Mesendoderm (in vitro differentiated cells): Measurements from ENCODE around the gene THADA.
A peak's percentile ranks its signal among the peaks of the same experiment; 100 is the strongest.

ENCODE experiments used
- DNase-seq: peaks from one replicate; pipeline ENCODE4 v3.0.0; 2013
- H2AK5ac ChIP-seq: 2 replicates; pipeline ENCODE4 v1.6.1; 2013; ENCODE audit warnings: low read length, inconsistent platforms
- H2BK120ac ChIP-seq: 2 replicates; pipeline ENCODE4 v1.6.1; 2013; ENCODE audit warnings: low read depth, mild to moderate bottlenecking, low read length, moderate library complexity, mixed read lengths
- H2BK15ac ChIP-seq: replicated peaks from 2 replicates; pipeline ENCODE4 v1.6.1; 2013; ENCODE audit warnings: low read depth, mild to moderate bottlenecking, moderate library complexity
- H2BK5ac ChIP-seq: 2 replicates; pipeline ENCODE4 v1.6.1; 2013; ENCODE audit warnings: low read length, inconsistent platforms
- H3K18ac ChIP-seq: 2 replicates; pipeline ENCODE4 v1.6.1; 2013; ENCODE audit warnings: mild to moderate bottlenecking, low read length, mixed read lengths
- H3K23ac ChIP-seq: one replicate; pipeline ENCODE4 v1.6.1; 2013; ENCODE audit warnings: low read length
- H3K27ac ChIP-seq: 2 replicates; pipeline ENCODE4 v1.5.1; 2013; ENCODE audit warnings: low read depth, mild to moderate bottlenecking, inconsistent platforms, low read length, moderate library complexity
- H3K27me3 ChIP-seq: 2 replicates; pipeline ENCODE4 v1.6.1; 2013; ENCODE audit warnings: low read length, control low read depth, mild to moderate bottlenecking, inconsistent platforms; ENCODE audit not compliant: insufficient read depth, poor library complexity
- H3K36me3 ChIP-seq: 2 replicates; pipeline ENCODE4 v1.6.1; 2013; ENCODE audit warnings: low read length, inconsistent platforms; ENCODE audit not compliant: control insufficient read depth, insufficient read depth
- H3K4ac ChIP-seq: one replicate; pipeline ENCODE4 v1.6.1; 2013; ENCODE audit warnings: low read depth, mild to moderate bottlenecking, low read length, moderate library complexity
- H3K4me1 ChIP-seq: 2 replicates; pipeline ENCODE4 v1.6.1; 2013; ENCODE audit warnings: low read depth, low read length, inconsistent platforms; ENCODE audit not compliant: control insufficient read depth
- H3K4me2 ChIP-seq: 2 replicates; pipeline ENCODE4 v1.6.1; 2013; ENCODE audit warnings: low read length
- H3K4me3 ChIP-seq: 2 replicates; pipeline ENCODE4 v1.5.1; 2013; ENCODE audit warnings: mild to moderate bottlenecking, low read length
- H3K56ac ChIP-seq: one replicate; pipeline ENCODE4 v1.6.1; 2013; ENCODE audit warnings: low read length
- H3K79me1 ChIP-seq: 2 replicates; pipeline ENCODE4 v1.6.1; 2013; ENCODE audit warnings: low read length, inconsistent platforms
- H3K79me2 ChIP-seq: 2 replicates; pipeline ENCODE4 v1.6.1; 2013; ENCODE audit warnings: mild to moderate bottlenecking, low read length; ENCODE audit not compliant: control insufficient read depth, insufficient read depth
- H3K9ac ChIP-seq: 2 replicates; pipeline ENCODE4 v1.6.1; 2013; ENCODE audit warnings: low read length, inconsistent platforms
- H4K5ac ChIP-seq: one replicate; pipeline ENCODE4 v1.6.1; 2013; ENCODE audit warnings: low read length
- H4K8ac ChIP-seq: one replicate; pipeline ENCODE4 v1.6.1; 2013; ENCODE audit warnings: low read depth, mild to moderate bottlenecking, control low read depth, low read length, moderate library complexity
- WGBS: extraction: QIAGEN DNeasy Blood & Tissue Kit; methylation state at CpG from one replicate; pipeline ENCODE4 v1.1.7; 2013; ENCODE audit warnings: low lambda C conversion rate, missing lambda C conversion rate; ENCODE audit not compliant: insufficient coverage; ENCODE audit errors: extremely low coverage; 5-methylcytosine and 5-hydroxymethylcytosine counted together

The THADA gene

GRCh38 chr2:43212931-43213330, 382.9 kb downstream of the THADA start:
- Histone ChIP-seq H3K4me3 (no peak overlapping the region), H3K4ac (no peak overlapping the region), H3K18ac (no peak overlapping the region), H3K56ac (no peak overlapping the region), H2BK120ac (no peak overlapping the region), H3K36me3 (no peaks in the 10 kb centered on the region), H3K79me2 (no peaks in the 10 kb centered on the region), H3K23ac (no peak overlapping the region), H3K4me1 (peaks cover 3% of the 10 kb centered on the region), H2AK5ac (no peak overlapping the region), H3K27ac (no peak overlapping the region), H4K5ac (no peak overlapping the region), H3K4me2 (no peak overlapping the region), H3K9ac (no peak overlapping the region), H3K79me1 (no peaks in the 10 kb centered on the region), H4K8ac (no peak overlapping the region), H2BK5ac (no peak overlapping the region), H3K27me3 (no peaks in the 10 kb centered on the region), H2BK15ac (no peak overlapping the region)
- no peak for DNase-seq
- no CpG with 5 or more reads among the region's 3 CpGs for WGBS

DNA sequence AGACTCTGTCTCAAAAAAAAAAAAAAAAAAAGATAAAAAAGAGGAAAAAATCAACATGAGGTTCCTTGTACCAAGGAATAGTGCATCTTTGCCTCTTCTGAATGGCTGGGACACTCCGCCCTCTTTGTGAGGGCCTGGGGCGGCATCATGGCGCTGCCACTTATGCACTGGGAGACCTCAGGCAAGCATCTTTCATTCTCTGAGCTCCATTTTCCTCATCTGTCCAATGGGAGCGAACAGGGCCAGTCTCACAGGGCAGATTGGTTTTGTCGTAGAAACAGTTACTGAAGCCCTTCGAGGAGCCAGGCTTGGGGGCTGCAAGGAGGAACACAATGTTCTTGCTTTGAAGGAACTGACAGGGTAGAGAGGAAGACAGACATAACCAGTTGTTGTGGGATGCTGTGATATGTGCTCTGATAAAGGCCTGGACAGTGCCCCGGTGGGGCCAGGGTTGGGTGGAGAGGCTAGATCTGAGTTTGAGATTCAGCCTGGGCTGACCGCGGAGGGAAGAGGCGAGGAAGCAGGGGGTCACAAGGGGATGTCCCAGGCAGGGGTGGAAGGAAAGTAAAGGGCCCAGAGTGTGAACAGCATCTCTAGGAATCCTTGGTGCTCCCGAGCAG, 383.5 kb downstream of the THADA start:
- Histone ChIP-seq H3K4me3 (no peak overlapping the region), H3K4me1 (no peaks in the 10 kb centered on the region), H3K36me3 (no peaks in the 10 kb centered on the region), H3K27ac (no peak overlapping the region), H4K5ac (no peak overlapping the region), H3K79me1 (no peaks in the 10 kb centered on the region), H3K23ac (no peak overlapping the region), H3K18ac (no peak overlapping the region), H3K4ac (no peak overlapping the region), H2BK15ac (no peak overlapping the region), H3K56ac (no peak overlapping the region), H4K8ac (no peak overlapping the region), H3K4me2 (no peak overlapping the region), H2BK5ac (no peak overlapping the region), H3K27me3 (no peaks in the 10 kb centered on the region), H3K9ac (no peak overlapping the region), H2BK120ac (no peak overlapping the region), H3K79me2 (no peaks in the 10 kb centered on the region), H2AK5ac (no peak overlapping the region)
- WGBS = no CpG with 5 or more reads among the region's 11 CpGs
- no peak for DNase-seq

- H3K27me3 ChIP-seq = no peaks in the 10 kb centered on the region
- DNase-seq = no peak
- no peak overlapping the region for H3K4ac ChIP-seq
- H4K5ac ChIP-seq = no peak overlapping the region
- H2BK5ac ChIP-seq = no peak overlapping the region
- H2BK15ac ChIP-seq = no peak overlapping the region
- no peak overlapping the region for H3K23ac ChIP-seq
- no peak overlapping the region for H3K27ac ChIP-seq
- no peaks in the 10 kb centered on the region for H3K79me2 ChIP-seq
- no peak overlapping the region for H3K4me2 ChIP-seq
- H2BK120ac ChIP-seq = no peak overlapping the region
- no peak overlapping the region for H3K4me3 ChIP-seq
- H3K79me1 ChIP-seq = no peaks in the 10 kb centered on the region
- no peak overlapping the region for H3K9ac ChIP-seq
- no peak overlapping the region for H3K56ac ChIP-seq
- no peak overlapping the region for H4K8ac ChIP-seq
- H3K18ac ChIP-seq = no peak overlapping the region
- no CpG with 5 or more reads among the region's 23 CpGs for WGBS
- no peak overlapping the region for H2AK5ac ChIP-seq
- no peaks in the 10 kb centered on the region for H3K36me3 ChIP-seq
- no peaks in the 10 kb centered on the region for H3K4me1 ChIP-seq
Observed at GRCh38 chr2:43210467-43211303, 385.2 kb downstream of the THADA start.

GRCh38 chr2:43210125-43210466, 385.7 kb downstream of the THADA start:
- H3K36me3 ChIP-seq = no peaks in the 10 kb centered on the region
- H2BK120ac ChIP-seq = no peak overlapping the region
- H3K27ac ChIP-seq = no peak overlapping the region
- no peak overlapping the region for H3K18ac ChIP-seq
- no peak overlapping the region for H4K8ac ChIP-seq
- no peak overlapping the region for H3K56ac ChIP-seq
- no peak for DNase-seq
- H3K23ac ChIP-seq = no peak overlapping the region
- no peak overlapping the region for H2AK5ac ChIP-seq
- WGBS = no CpG with 5 or more reads among the region's 6 CpGs
- no peaks in the 10 kb centered on the region for H3K79me2 ChIP-seq
- no peak overlapping the region for H3K9ac ChIP-seq
- no peak overlapping the region for H3K4ac ChIP-seq
- H2BK5ac ChIP-seq = no peak overlapping the region
- H4K5ac ChIP-seq = no peak overlapping the region
- no peaks in the 10 kb centered on the region for H3K27me3 ChIP-seq
- no peaks in the 10 kb centered on the region for H3K79me1 ChIP-seq
- no peaks in the 10 kb centered on the region for H3K4me1 ChIP-seq
- no peak overlapping the region for H3K4me2 ChIP-seq
- H2BK15ac ChIP-seq = no peak overlapping the region
- H3K4me3 ChIP-seq = no peak overlapping the region

DNA sequence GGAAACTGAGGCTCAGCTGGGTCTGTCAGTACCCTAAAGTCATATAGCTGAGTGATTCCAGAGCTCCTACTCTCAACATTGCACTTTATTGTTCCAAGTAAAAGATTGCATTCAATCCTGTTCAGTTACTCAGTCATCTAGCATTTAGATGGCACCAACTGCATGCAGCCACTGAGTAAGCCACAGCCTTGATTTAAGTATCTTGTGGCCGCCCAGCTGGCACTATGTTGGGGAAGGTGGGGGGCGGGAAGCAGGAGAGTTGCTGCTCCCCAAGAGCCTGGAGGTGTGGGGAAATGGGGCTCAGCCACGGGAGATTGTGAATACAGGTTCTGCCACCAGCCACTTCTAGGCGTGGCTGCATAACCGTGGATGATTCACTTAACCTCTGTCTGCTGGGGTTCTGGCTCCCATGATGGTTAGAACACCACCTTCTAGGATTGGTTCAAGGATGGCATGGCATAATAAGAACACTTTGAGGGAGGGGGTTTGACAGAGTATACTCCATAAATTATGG, 386.6 kb downstream of the THADA start:
- no peak overlapping the region for H2BK5ac ChIP-seq
- no peak overlapping the region for H3K18ac ChIP-seq
- H3K79me2 ChIP-seq = no peaks in the 10 kb centered on the region
- DNase-seq = no peak
- no peak overlapping the region for H3K23ac ChIP-seq
- no peak overlapping the region for H2BK15ac ChIP-seq
- no peak overlapping the region for H3K56ac ChIP-seq
- no peak overlapping the region for H3K4me2 ChIP-seq
- no peak overlapping the region for H2BK120ac ChIP-seq
- no peak overlapping the region for H2AK5ac ChIP-seq
- no peaks in the 10 kb centered on the region for H3K36me3 ChIP-seq
- no peak overlapping the region for H3K4me3 ChIP-seq
- no peak overlapping the region for H3K9ac ChIP-seq
- H4K8ac ChIP-seq = peak overlapping the region; percentile 44
- no peak overlapping the region for H3K27ac ChIP-seq
- H3K4ac ChIP-seq = no peak overlapping the region
- WGBS = no CpG with 5 or more reads among the region's 5 CpGs
- H4K5ac ChIP-seq = no peak overlapping the region
- no peaks in the 10 kb centered on the region for H3K4me1 ChIP-seq
- H3K27me3 ChIP-seq = no peaks in the 10 kb centered on the region
- H3K79me1 ChIP-seq = no peaks in the 10 kb centered on the region
